Upper lobe of left lung (tissue), 6 donors: ENCODE data around the gene RNF214. TPM values are rescaled to one million over a fixed set of nuclear protein-coding genes. Genes with fewer than 3 reads are reported as not detected.

Source experiments
- ATAC-seq, 2 donors: fragments of 200-7000 bp; cut with Tn5 transposase; one replicate each; pipeline ENCODE4 v1.9.1; 2022; ENCODE audit warnings: mild to moderate bottlenecking in 2 of 2, moderate library complexity in 2 of 2; ENCODE audit not compliant: low FRiP score in 2 of 2
- DNase-seq, 2 donors: peaks; one replicate each; pipeline ENCODE4 v3.0.0-alpha.2; 2019 to 2020
- H3K27ac ChIP-seq, 4 donors: fragments of 200-600 bp; sonication (generic); one replicate each; pipeline ENCODE4 v1.5.1; 2016 to 2019
- H3K27me3 ChIP-seq, 4 donors: fragments of 200-600 bp; sonication (generic); one replicate each; pipeline ENCODE4 v1.5.1; 2017 to 2019
- H3K36me3 ChIP-seq, 4 donors: fragments of 200-600 bp; sonication (generic); one replicate each; pipeline ENCODE4 v1.5.1; 2016 to 2019
- H3K4me1 ChIP-seq, 4 donors: fragments of 200-600 bp; sonication (generic); one replicate each; pipeline ENCODE4 v1.5.1; 2018 to 2019
- H3K4me3 ChIP-seq, 4 donors: fragments of 200-600 bp; sonication (generic); one replicate each; pipeline ENCODE4 v1.5.1; 2017 to 2019; ENCODE audit warnings: mild to moderate bottlenecking in 2 of 4, moderate library complexity in 1 of 4
- H3K9me3 ChIP-seq, 4 donors: fragments of 200-600 bp; sonication (generic); one replicate each; pipeline ENCODE4 v1.5.1; 2018 to 2019
- EP300 ChIP-seq, 4 donors: sonication (generic); formaldehyde crosslinking; IDR thresholded peaks; one replicate each; pipeline ENCODE4 v1.5.1; 2017; ENCODE audit warnings: antibody characterized with exemption in 4 of 4, control low read depth in 2 of 4
- POLR2A ChIP-seq, 4 donors: fragments of 450-650 bp; IDR thresholded peaks; one replicate each; pipeline ENCODE4 v1.5.1; 2016 to 2017; ENCODE audit warnings: antibody characterized with exemption in 4 of 4, mild to moderate bottlenecking in 2 of 4
- POLR2AphosphoS5 ChIP-seq, 2 donors: sonication (generic); formaldehyde crosslinking; IDR thresholded peaks; one replicate each; pipeline ENCODE4 v1.5.1; 2017; ENCODE audit warnings: antibody characterized with exemption in 2 of 2
- WGBS, 2 donors: methylation state at CpG; one replicate each; pipeline ENCODE4 v1.1.5; 2017 to 2018; 5-methylcytosine and 5-hydroxymethylcytosine counted together
- total RNA-seq, 6 donors: library from RNA; depleted of rRNA in 4 of 6; stranded (reverse); fragments of >200 nt in 4 of 6; gene quantifications; one replicate each; pipeline versions ENCODE4 v1.1.0 to v1.2.1, GENCODE V29; 2016 to 2021
- TF ChIP-seq, protein P1 (sequence below), 6 experiments: fragments of 450-650 bp in 4 of 6; fragments of 200-600 bp in 2 of 6; sonication (generic) in 2 of 6; IDR thresholded peaks; one replicate each; pipeline ENCODE4 v1.5.1; 2016 to 2019; ENCODE audit warnings: antibody characterized with exemption in 6 of 6
- donor health status: DM: no; HTN: no; CAD: no; lungs with moderate emphysema.
- donor health status: DM: no; HTN: yes; CAD: no; lungs with severe emphysema.

RNF214 gene
- total RNA-seq, 6 donors from 2014 or later, result 9.0 to 24.1 (median 19.8) TPM

DNA sequence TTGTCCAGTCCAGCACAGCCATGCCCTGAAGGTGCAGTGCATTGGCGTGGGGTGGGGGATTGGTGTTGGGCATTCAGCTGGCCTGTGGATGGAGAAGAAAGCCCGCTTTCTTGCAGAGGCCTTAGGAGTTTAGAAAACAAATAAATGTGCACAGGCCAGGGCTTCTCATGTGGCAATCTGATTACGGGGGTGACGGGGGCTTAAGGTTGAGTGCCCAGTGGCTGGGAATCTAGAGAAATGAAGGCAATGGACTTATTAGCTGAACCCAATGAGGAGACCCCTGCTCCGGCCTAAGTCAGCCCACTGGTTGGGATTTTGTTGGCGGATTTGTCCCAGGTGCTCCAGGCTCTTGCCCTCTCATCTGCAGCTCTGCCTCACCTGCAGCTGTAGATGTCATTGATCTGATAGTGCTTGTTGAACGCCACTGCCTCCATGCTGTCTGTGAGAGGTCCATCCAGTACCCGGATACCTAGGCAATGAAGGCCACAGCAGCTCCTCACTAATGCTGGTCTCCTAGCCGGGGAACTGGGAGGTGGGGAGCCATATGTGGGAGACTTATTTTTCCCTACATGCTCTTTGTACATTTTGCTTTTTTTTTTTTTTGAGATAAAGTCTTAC lies 6.8 kb upstream of the RNF214 start:
- H3K4me1 ChIP-seq, result peaks cover 11 to 16% (median 13%) of the 10 kb centered on the region in 4 donors
- peaks cover 11 to 90% (median 60%) of the 10 kb centered on the region in 4 donors for H3K36me3 ChIP-seq
- H3K27me3 ChIP-seq, result no peaks in the 10 kb centered on the region
- no peak for TF ChIP-seq EP300 (IDR thresholded peaks at IDR 0.05)
- TF ChIP-seq, protein P1, sequence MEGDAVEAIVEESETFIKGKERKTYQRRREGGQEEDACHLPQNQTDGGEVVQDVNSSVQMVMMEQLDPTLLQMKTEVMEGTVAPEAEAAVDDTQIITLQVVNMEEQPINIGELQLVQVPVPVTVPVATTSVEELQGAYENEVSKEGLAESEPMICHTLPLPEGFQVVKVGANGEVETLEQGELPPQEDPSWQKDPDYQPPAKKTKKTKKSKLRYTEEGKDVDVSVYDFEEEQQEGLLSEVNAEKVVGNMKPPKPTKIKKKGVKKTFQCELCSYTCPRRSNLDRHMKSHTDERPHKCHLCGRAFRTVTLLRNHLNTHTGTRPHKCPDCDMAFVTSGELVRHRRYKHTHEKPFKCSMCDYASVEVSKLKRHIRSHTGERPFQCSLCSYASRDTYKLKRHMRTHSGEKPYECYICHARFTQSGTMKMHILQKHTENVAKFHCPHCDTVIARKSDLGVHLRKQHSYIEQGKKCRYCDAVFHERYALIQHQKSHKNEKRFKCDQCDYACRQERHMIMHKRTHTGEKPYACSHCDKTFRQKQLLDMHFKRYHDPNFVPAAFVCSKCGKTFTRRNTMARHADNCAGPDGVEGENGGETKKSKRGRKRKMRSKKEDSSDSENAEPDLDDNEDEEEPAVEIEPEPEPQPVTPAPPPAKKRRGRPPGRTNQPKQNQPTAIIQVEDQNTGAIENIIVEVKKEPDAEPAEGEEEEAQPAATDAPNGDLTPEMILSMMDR (IDR thresholded peaks at IDR 0.05), result no peak
- no peak for TF ChIP-seq POLR2A (IDR thresholded peaks at IDR 0.05)
- TF ChIP-seq POLR2AphosphoS5 (IDR thresholded peaks at IDR 0.05), result no peak
- no peaks in the 10 kb centered on the region for H3K9me3 ChIP-seq
- ATAC-seq (no peak), DNase-seq (no peak)
- no peak overlapping the region for H3K27ac ChIP-seq
- 94 to 95% methylated on average over 9 of the region's 9 CpGs for WGBS, 2 donors
- no peak overlapping the region for H3K4me3 ChIP-seq

DNA sequence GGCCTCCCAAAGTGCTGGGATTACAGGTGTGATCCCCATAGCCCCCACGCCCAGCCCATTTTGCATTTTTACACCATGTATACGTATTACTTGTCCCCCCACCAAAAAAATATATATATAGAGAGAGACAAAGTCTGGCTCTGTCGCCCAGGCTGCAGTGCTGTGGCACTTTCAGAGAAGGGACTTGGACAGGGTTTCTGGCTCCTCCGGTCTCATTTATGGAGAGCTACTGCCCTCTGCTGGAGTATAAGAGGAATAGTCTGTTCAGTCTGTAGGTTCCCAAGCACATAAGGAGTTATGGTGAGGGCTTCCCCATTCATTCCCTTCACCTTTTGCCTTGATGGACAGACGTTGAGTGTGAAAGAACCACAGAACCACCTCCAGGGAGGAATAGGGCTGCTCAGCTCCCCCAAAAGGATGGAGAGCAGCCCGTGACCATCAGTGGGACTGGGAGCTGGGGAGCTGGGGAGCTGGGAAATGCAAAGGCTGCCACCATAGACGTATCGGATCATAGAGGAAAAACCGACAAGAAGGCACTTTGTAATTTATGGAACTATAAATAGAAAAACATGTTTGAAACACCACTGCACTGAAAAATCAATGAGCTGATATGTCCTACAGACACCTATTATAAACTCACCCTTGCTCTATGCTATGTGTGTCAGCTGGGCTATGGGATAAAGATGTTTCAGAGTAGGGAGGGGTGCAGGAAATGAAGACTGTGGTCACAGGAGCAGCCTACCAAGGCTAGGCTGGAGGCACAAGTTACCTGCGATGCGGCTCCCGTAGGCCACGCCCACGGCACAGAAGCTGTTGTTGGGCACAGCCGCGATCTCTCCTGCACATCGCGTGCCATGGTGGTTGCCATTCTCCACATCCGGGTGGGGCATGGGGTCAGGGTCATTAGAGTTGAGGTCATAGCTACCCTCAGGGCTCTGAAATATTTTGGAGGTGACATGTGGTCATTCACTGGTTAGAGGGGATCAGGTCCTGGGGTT lies 5.8 kb upstream of the RNF214 start:
- peak; percentile 85 to 89 for ATAC-seq
- no peak overlapping the region for H3K4me3 ChIP-seq
- no peaks in the 10 kb centered on the region for H3K9me3 ChIP-seq
- H3K4me1 ChIP-seq, result peaks cover 12 to 25% (median 15%) of the 10 kb centered on the region in 4 donors
- WGBS, 2 donors, result 70 to 71% methylated on average over 16 to 19 of the region's 19 CpGs
- DNase-seq, result peak in 1 of 2 donors; percentile 39
- no peaks in the 10 kb centered on the region for H3K27me3 ChIP-seq
- no peak overlapping the region for H3K27ac ChIP-seq
- H3K36me3 ChIP-seq, result peaks cover 11 to 80% (median 51%) of the 10 kb centered on the region in 4 donors
- TF ChIP-seq EP300 (IDR thresholded peaks at IDR 0.05) (no peak), POLR2AphosphoS5 (IDR thresholded peaks at IDR 0.05) (no peak), POLR2A (IDR thresholded peaks at IDR 0.05) (no peak)
- TF ChIP-seq, protein P1 (IDR thresholded peaks at IDR 0.05), result peak; percentile 67 to 84 (median 78)

DNA sequence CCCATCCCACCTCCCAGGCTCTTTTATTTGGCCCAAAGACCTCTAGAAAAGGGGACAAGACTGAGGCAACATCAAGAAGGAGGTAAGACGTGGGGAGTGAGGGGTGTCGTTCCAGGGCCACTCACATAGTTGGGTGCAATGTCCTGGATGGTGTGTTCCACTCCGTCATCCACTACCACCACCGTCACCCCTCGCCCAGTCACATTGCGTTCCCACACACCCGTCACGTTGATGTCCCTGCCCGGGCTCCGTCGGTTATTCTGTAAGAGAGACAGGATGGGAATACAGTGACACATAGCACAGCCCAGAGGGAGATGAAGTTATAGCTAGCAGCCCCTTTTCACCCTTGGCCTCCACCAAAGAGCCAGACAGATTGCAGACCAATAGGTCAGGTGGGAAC lies 4.4 kb upstream of the RNF214 start:
- no peaks in the 10 kb centered on the region for H3K9me3 ChIP-seq
- peaks cover 11 to 66% (median 46%) of the 10 kb centered on the region in 4 donors for H3K36me3 ChIP-seq
- ATAC-seq (no peak), DNase-seq (no peak)
- TF ChIP-seq POLR2A (IDR thresholded peaks at IDR 0.05) (no peak), POLR2AphosphoS5 (IDR thresholded peaks at IDR 0.05) (no peak), EP300 (IDR thresholded peaks at IDR 0.05) (no peak)
- TF ChIP-seq, protein P1 (IDR thresholded peaks at IDR 0.05), result no peak
- H3K27ac ChIP-seq, result no peak overlapping the region
- H3K27me3 ChIP-seq, result no peaks in the 10 kb centered on the region
- H3K4me1 ChIP-seq, result peaks cover 13 to 25% (median 15%) of the 10 kb centered on the region in 4 donors
- no peak overlapping the region for H3K4me3 ChIP-seq
- WGBS, 2 donors, result 93 to 98% methylated on average over 11 of the region's 11 CpGs

DNA sequence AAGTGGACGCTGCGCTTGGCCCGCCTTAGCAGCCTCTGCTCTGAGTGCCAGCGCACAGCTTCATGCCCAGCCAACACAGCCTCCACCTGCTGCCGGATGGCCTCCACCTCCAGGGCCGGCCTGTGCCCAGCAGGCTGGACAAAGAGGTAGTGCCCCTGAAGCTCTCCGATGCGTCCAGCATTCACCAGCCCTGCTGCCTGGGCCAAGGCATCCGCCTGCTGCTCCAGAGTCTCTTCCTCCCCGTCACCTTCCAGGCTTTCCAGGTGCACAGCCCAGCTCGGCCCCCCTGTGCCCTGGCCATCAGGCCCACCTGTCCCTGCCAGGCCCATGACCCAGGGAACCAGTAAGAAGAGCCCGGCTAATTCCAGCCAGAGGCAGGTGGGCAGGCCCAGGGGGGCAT lies 3.1 kb upstream of the RNF214 start:
- Histone ChIP-seq H3K9me3 (no peaks in the 10 kb centered on the region), H3K36me3 (peaks cover 7 to 53% (median 34%) of the 10 kb centered on the region in 4 donors), H3K4me3 (no peak overlapping the region), H3K27ac (no peak overlapping the region), H3K27me3 (no peaks in the 10 kb centered on the region), H3K4me1 (peaks cover 21 to 38% (median 25%) of the 10 kb centered on the region in 4 donors)
- ATAC-seq, result no peak
- peak in 1 of 2 donors; percentile 65 for DNase-seq
- 96 to 98% methylated on average over 10 to 12 of the region's 12 CpGs for WGBS, 2 donors
- no peak for TF ChIP-seq EP300 (IDR thresholded peaks at IDR 0.05)
- no peak for TF ChIP-seq POLR2A (IDR thresholded peaks at IDR 0.05)
- TF ChIP-seq POLR2AphosphoS5 (IDR thresholded peaks at IDR 0.05), result no peak
- TF ChIP-seq, protein P1 (IDR thresholded peaks at IDR 0.05), result no peak
